ENCODE measurements around the gene PHC2. TPM values are rescaled to one million over a fixed set of nuclear protein-coding genes. Genes with fewer than 3 reads are reported as not detected.
A peak's percentile ranks its signal among the peaks of the same experiment; 100 is the strongest.

The PHC2 gene
- total RNA-seq, 1 donor from 2014 or later = 91.5 TPM

GRCh38 chr1:33298623-33299277, 132.1 kb downstream of the PHC2 start:
- no peak for DNase-seq (ENCODE audit: low spot score)
- peak; percentile 85 for TF ChIP-seq CTCF (IDR thresholded peaks at IDR 0.05)
- H3K27me3 Mint-ChIP-seq (ENCODE audit: low read depth) = no peaks in the 10 kb centered on the region
- H3K4me3 Mint-ChIP-seq (ENCODE audit: unreplicated experiment) = no peak overlapping the region
- peaks cover 23% of the 10 kb centered on the region for H3K36me3 Mint-ChIP-seq (ENCODE audit: low read depth)
- no peaks in the 10 kb centered on the region for H3K9me3 Mint-ChIP-seq (ENCODE audit: low read depth)
- peak overlapping the region; percentile 59 for H3K27ac Mint-ChIP-seq (ENCODE audit: unreplicated experiment)
- H3K4me1 Mint-ChIP-seq (ENCODE audit: low read depth) = peaks cover 18% of the 10 kb centered on the region

- no peaks in the 10 kb centered on the region for H3K9me3 Mint-ChIP-seq (ENCODE audit: low read depth)
- no peak for TF ChIP-seq CTCF (IDR thresholded peaks at IDR 0.05)
- no peak for DNase-seq (ENCODE audit: low spot score)
- no peaks in the 10 kb centered on the region for H3K27me3 Mint-ChIP-seq (ENCODE audit: low read depth)
- peaks cover 18% of the 10 kb centered on the region for H3K4me1 Mint-ChIP-seq (ENCODE audit: low read depth)
- peak overlapping the region; percentile 45 for H3K27ac Mint-ChIP-seq (ENCODE audit: unreplicated experiment)
- H3K36me3 Mint-ChIP-seq (ENCODE audit: low read depth) = peaks cover 23% of the 10 kb centered on the region
- H3K4me3 Mint-ChIP-seq (ENCODE audit: unreplicated experiment) = no peak overlapping the region
Observed at GRCh38 chr1:33297911-33298622, 132.8 kb downstream of the PHC2 start.

DNA sequence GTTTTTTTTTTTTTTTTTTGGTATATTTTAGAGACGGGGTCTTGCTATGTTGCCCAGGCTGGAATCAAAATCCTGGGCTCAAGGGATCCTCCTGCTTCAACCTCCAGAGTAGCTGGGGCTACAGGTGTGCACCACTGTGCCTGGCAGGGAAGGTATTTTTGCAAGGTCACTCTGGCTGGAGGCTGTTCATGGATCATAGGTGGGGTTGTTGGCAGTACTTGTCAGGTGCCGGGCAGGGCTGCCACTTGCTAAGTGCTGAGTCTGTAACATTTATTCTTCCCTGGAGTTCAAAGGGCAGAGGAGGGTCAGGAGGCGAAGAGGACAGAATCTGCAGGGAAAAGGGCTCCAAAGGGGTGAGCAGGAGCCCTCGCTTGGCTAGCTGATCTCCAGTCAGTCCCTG, 134.1 kb downstream of the PHC2 start:
- no peak for TF ChIP-seq CTCF (IDR thresholded peaks at IDR 0.05)
- H3K27ac Mint-ChIP-seq (ENCODE audit: unreplicated experiment) = no peak overlapping the region
- no peak overlapping the region for H3K4me3 Mint-ChIP-seq (ENCODE audit: unreplicated experiment)
- no peaks in the 10 kb centered on the region for H3K27me3 Mint-ChIP-seq (ENCODE audit: low read depth)
- peaks cover 23% of the 10 kb centered on the region for H3K36me3 Mint-ChIP-seq (ENCODE audit: low read depth)
- DNase-seq (ENCODE audit: low spot score) = no peak
- peaks cover 21% of the 10 kb centered on the region for H3K4me1 Mint-ChIP-seq (ENCODE audit: low read depth)
- no peaks in the 10 kb centered on the region for H3K9me3 Mint-ChIP-seq (ENCODE audit: low read depth)

- H3K27ac Mint-ChIP-seq (ENCODE audit: unreplicated experiment) = no peak overlapping the region
- no peaks in the 10 kb centered on the region for H3K27me3 Mint-ChIP-seq (ENCODE audit: low read depth)
- no peak for DNase-seq (ENCODE audit: low spot score)
- H3K36me3 Mint-ChIP-seq (ENCODE audit: low read depth) = peaks cover 23% of the 10 kb centered on the region
- TF ChIP-seq CTCF (IDR thresholded peaks at IDR 0.05) = no peak
- no peak overlapping the region for H3K4me3 Mint-ChIP-seq (ENCODE audit: unreplicated experiment)
- no peaks in the 10 kb centered on the region for H3K9me3 Mint-ChIP-seq (ENCODE audit: low read depth)
- H3K4me1 Mint-ChIP-seq (ENCODE audit: low read depth) = peaks cover 21% of the 10 kb centered on the region
Observed at GRCh38 chr1:33296082-33296458, 134.8 kb downstream of the PHC2 start.

GRCh38 chr1:33295450-33296081, 135.3 kb downstream of the PHC2 start:
- Mint-ChIP-seq H3K9me3 (ENCODE audit: low read depth) (no peaks in the 10 kb centered on the region), H3K27ac (ENCODE audit: unreplicated experiment) (peak overlapping the region; percentile 8), H3K36me3 (ENCODE audit: low read depth) (peaks cover 23% of the 10 kb centered on the region)

More at GRCh38 chr1:33295450-33296081, 135.3 kb downstream of the PHC2 start:
- Mint-ChIP-seq H3K27me3 (ENCODE audit: low read depth) (no peaks in the 10 kb centered on the region), H3K4me3 (ENCODE audit: unreplicated experiment) (no peak overlapping the region), H3K4me1 (ENCODE audit: low read depth) (peaks cover 16% of the 10 kb centered on the region)
- no peak for DNase-seq (ENCODE audit: low spot score)
- peak; percentile 94 for TF ChIP-seq CTCF (IDR thresholded peaks at IDR 0.05)

Measured in chondrocyte (in vitro differentiated cells).